A549 (cell line): ENCODE measurements around the gene TRAF3. TPM values are rescaled to one million over a fixed set of nuclear protein-coding genes. Genes with fewer than 3 reads are reported as not detected.

Experiments used
- ATAC-seq, 2 experiments: fragments of 200-7000 bp in 1 of 2; fragments of >200 bp in 1 of 2; cut with Nextera tagmentation in 1 of 2; cut with Tn5 transposase in 1 of 2; 3 replicates each; pipeline versions ENCODE4 v1.8.0 to v1.9.1; 2018 to 2020; ENCODE audit warnings: mild to moderate bottlenecking in 1 of 2, moderate library complexity in 1 of 2
- CTCF ChIA-PET: fragments of 300-600 bp; sonication (Branson Sonifier 250); formaldehyde crosslinking; extraction: SDS; loops from one replicate; lab custom pipeline; 2021; ENCODE audit warnings: antibody characterized with exemption, inconsistent platforms; lab: Yijun Ruan, JAX
- POLR2A ChIA-PET: fragments of 350-600 bp; formaldehyde crosslinking; extraction: SDS; loops from one replicate; lab custom pipeline; 2021; ENCODE audit warnings: antibody characterized with exemption, inconsistent platforms; lab: Yijun Ruan, JAX
- DNase-seq, 2 experiments: peaks; one replicate each; pipeline versions ENCODE4 v3.0.0 to v3.0.0-alpha.2; 2011 to 2016; ENCODE audit warnings: low read depth in 1 of 2, low spot score in 1 of 2
- FAIRE-seq: peaks from 2 replicates; lab custom pipeline; 2011; peaks lifted over from hg19 to GRCh38; lab: Jason Lieb, UNC
- H3K27ac ChIP-seq, 2 experiments: fragments of >200 bp; sonication (Bioruptor Twin); formaldehyde crosslinking; 3 replicates each; pipeline ENCODE4 v1.5.1; 2016 to 2017
- H3K4me1 ChIP-seq: fragments of >200 bp; sonication (Bioruptor Twin); formaldehyde crosslinking; 3 replicates; pipeline ENCODE4 v1.6.1; 2016
- H3K4me2 ChIP-seq: fragments of >200 bp; sonication (Bioruptor Twin); formaldehyde crosslinking; 3 replicates; pipeline ENCODE4 v1.6.1; 2016
- H3K4me3 ChIP-seq: fragments of >200 bp; sonication (Bioruptor Twin); formaldehyde crosslinking; 3 replicates; pipeline ENCODE4 v1.5.1; 2016
- H3K9me3 ChIP-seq: fragments of >200 bp; sonication (Bioruptor Twin); formaldehyde crosslinking; 3 replicates; pipeline ENCODE4 v1.6.1; 2016
- MAZ ChIP-seq: fragments of 150-350 bp; IDR thresholded peaks from 2 replicates; pipeline ENCODE4 v1.6.1; 2014; ENCODE audit warnings: antibody characterized with exemption, low read depth, low read length, borderline replicate concordance
- WGBS: methylation state at CpG from one replicate; pipeline ENCODE4 v1.1.6; 2017; ENCODE audit errors: missing lambda C conversion rate; 5-methylcytosine and 5-hydroxymethylcytosine counted together
- polyA plus RNA-seq, 4 experiments: library from polyadenylated mRNA; depleted of rRNA in 3 of 4; stranded (reverse); fragments of >200 nt; fragmentation: RNase III in 1 of 4; extraction: RNeasy Plus Mini Kit Qiagen cat#74134 plus additional on column Dnase treatment in 1 of 4; gene quantifications; 2 replicates in 3 of 4; 3 replicates in 1 of 4; pipeline ENCODE4 v1.2.3, GENCODE V29; 2011 to 2017
- small RNA-seq, 6 experiments: library from RNA; depleted of rRNA; stranded (forward); fragments of <200 nt; gene quantifications; one replicate each; pipeline ENCODE3, GENCODE V24; 2012

Gene TRAF3
- polyA plus RNA-seq, 2 of the 4 experiments (the other 2 are of a cell fraction): 20.2 to 25.5 TPM

DNA sequence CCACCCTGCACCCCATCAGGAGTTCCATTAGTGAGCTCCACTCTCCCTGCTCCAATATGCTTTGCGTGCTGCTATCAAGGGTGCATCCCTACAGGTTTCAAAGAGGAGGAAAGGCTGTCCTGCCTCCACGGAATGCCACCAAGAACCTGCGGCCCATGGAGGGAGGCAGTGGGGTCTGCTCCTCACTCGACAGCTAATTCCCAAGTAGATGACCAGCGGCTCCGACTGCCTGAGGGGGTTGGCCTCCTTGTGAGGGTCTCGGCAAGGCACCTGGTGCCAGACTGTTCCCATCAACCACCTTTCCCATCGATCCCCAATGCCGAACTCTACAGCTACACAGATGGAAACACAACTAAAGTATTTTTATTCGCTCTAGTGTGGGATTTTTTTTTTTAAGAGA lies 181.2 kb downstream of the TRAF3 start:
- POLR2A ChIA-PET: no interaction called here
- no peak overlapping the region for H3K4me2 ChIP-seq
- no peak overlapping the region for H3K27ac ChIP-seq
- ATAC-seq (no peak), DNase-seq (no peak), FAIRE-seq (no peak)
- TF ChIP-seq MAZ: no peak
- CTCF ChIA-PET: interaction anchor here (0.6 to 0.9 kb wide), 2 partner anchors 28 to 518 kb away, joined by 3 read pairs; no protein-coding TSS in a partner anchor
- 96% methylated on average over 10 of the region's 10 CpGs for WGBS
- no peaks in the 10 kb centered on the region for H3K9me3 ChIP-seq
- no peak overlapping the region for H3K4me3 ChIP-seq
- H3K4me1 ChIP-seq: no peaks in the 10 kb centered on the region

Small RNAs within 50 kb of the gene (small RNA-seq; reads per million reads assigned to genes)
- gene RNU6-1316P: 0 reads per million in 6 experiments

Other genes starting within 250 kb of the TRAF3 start
- 24.7 and 25.5 TPM in 2 replicates for gene RCOR1, start 184.8 kb upstream of the TRAF3 start, polyA plus RNA-seq (2011; rRNA removed)
- gene RCOR1, start 184.8 kb upstream of the TRAF3 start, polyA plus RNA-seq (2017; fragmentation: RNase III; extraction: RNeasy Plus Mini Kit Qiagen cat#74134 plus additional on column Dnase treatment): 16.4 to 17.7 TPM (median 17.1 TPM) in 3 replicates
- gene AMN, start 145.2 kb downstream of the TRAF3 start, polyA plus RNA-seq (2011; rRNA removed): 0.25 and 0.36 TPM in 2 replicates
- 0.46 to 0.67 TPM (median 0.58 TPM) in 3 replicates for gene AMN, start 145.2 kb downstream of the TRAF3 start, polyA plus RNA-seq (2017; fragmentation: RNase III; extraction: RNeasy Plus Mini Kit Qiagen cat#74134 plus additional on column Dnase treatment)